BJ (cell line): ENCODE measurements around the gene ARL5C. TPM values are rescaled to one million over a fixed set of nuclear protein-coding genes. Genes with fewer than 3 reads are reported as not detected.

Experiments used
- CTCF ChIA-PET: fragments of 350-600 bp; formaldehyde crosslinking; extraction: SDS; loops from one replicate; lab custom pipeline; 2021; ENCODE audit warnings: antibody characterized with exemption, inconsistent platforms; lab: Yijun Ruan, JAX
- POLR2A ChIA-PET: fragments of 300-600 bp; sonication (Branson Sonifier 250); formaldehyde crosslinking; extraction: SDS; loops from one replicate; lab custom pipeline; 2021; ENCODE audit warnings: antibody characterized with exemption; lab: Charles Lee
- DNase-seq: peaks from one replicate; pipeline ENCODE4 v3.0.0-alpha.2; 2011; ENCODE audit warnings: low read depth
- H3K27me3 ChIP-seq: 2 replicates; pipeline ENCODE4 v1.6.0; 2011; ENCODE audit warnings: low read length; ENCODE audit not compliant: control insufficient read depth, insufficient read depth
- H3K36me3 ChIP-seq: 2 replicates; pipeline ENCODE4 v1.5.1; 2011; ENCODE audit warnings: low read length; ENCODE audit not compliant: control insufficient read depth, insufficient read depth
- H3K4me3 ChIP-seq: 2 replicates; pipeline ENCODE4 v1.5.1; 2011; ENCODE audit warnings: low read depth, mild to moderate bottlenecking, control low read depth, low read length
- CTCF ChIP-seq: IDR thresholded peaks from 2 replicates; pipeline ENCODE4 v1.5.1; 2011; ENCODE audit warnings: low read depth, mild to moderate bottlenecking, control low read depth, inconsistent platforms, low read length, moderate library complexity; ENCODE audit not compliant: insufficient read depth
- polyA plus RNA-seq: library from polyadenylated mRNA; depleted of rRNA; stranded (reverse); fragments of >200 nt; gene quantifications from 2 replicates; pipeline ENCODE4 v1.2.3, GENCODE V29; 2011; rRNA removed

The ARL5C gene
- polyA plus RNA-seq, 1 experiment = not detected

- ChIA-PET CTCF (interaction anchor here (0.6 to 2.0 kb wide), 2 partner anchors 10 to 42 kb away, joined by 3 to 5 read pairs; no protein-coding TSS in a partner anchor), POLR2A (no interaction called here)
- H3K36me3 ChIP-seq = no peaks in the 10 kb centered on the region
- H3K4me3 ChIP-seq = no peak overlapping the region
- TF ChIP-seq CTCF = no peak
- peaks cover 7% of the 10 kb centered on the region; the same call in 1 of the 2 replicates for H3K27me3 ChIP-seq
- DNase-seq = no peak
Measured at GRCh38 chr17:39110435-39111136, 55.4 kb downstream of the ARL5C start.

GRCh38 chr17:39108461-39109375 lies 57.2 kb downstream of the ARL5C start:
- no peak for DNase-seq
- Histone ChIP-seq H3K27me3 (peaks cover 7% of the 10 kb centered on the region; the same call in 1 of the 2 replicates), H3K4me3 (no peak overlapping the region), H3K36me3 (no peaks in the 10 kb centered on the region)
- ChIA-PET CTCF (interaction anchor here (0.6 to 2.0 kb wide), 3 partner anchors 8 to 238 kb away, joined by 3 to 5 read pairs (median 3); no protein-coding TSS in a partner anchor), POLR2A (no interaction called here)
- no peak for TF ChIP-seq CTCF

GRCh38 chr17:39107973-39108372 lies 58.0 kb downstream of the ARL5C start:
- H3K27me3 ChIP-seq = peaks cover 7% of the 10 kb centered on the region; the same call in 1 of the 2 replicates
- no peaks in the 10 kb centered on the region for H3K36me3 ChIP-seq
- TF ChIP-seq CTCF = no peak
- ChIA-PET CTCF (interaction anchor here (0.7 kb wide), 1 partner anchor 9 kb away, joined by 3 read pairs; no protein-coding TSS in a partner anchor), POLR2A (no interaction called here)
- H3K4me3 ChIP-seq = no peak overlapping the region
- no peak for DNase-seq

GRCh38 chr17:39107155-39107554 lies 58.8 kb downstream of the ARL5C start:
- Histone ChIP-seq H3K4me3 (no peak overlapping the region), H3K27me3 (peaks cover 7% of the 10 kb centered on the region; the same call in 1 of the 2 replicates), H3K36me3 (no peaks in the 10 kb centered on the region)
- TF ChIP-seq CTCF = no peak
- DNase-seq = no peak
- ChIA-PET CTCF (no interaction called here), POLR2A (no interaction called here)

Other genes with a start within 250 kb of the ARL5C start
- not detected in 2 replicates for gene FBXO47, start 198.8 kb downstream of the ARL5C start, polyA plus RNA-seq
- gene PLXDC1, start 14.5 kb downstream of the ARL5C start, polyA plus RNA-seq = 1.8 and 5.0 TPM in 2 replicates
- 6.6 and 8.5 TPM in 2 replicates for gene CACNB1, start 31.5 kb upstream of the ARL5C start, polyA plus RNA-seq
- gene RPL19, start 34.1 kb upstream of the ARL5C start, polyA plus RNA-seq = 1,903 and 2,002 TPM in 2 replicates
- not detected in 2 replicates for gene STAC2, start 59.8 kb upstream of the ARL5C start, polyA plus RNA-seq
- gene FBXL20, start 235.5 kb upstream of the ARL5C start, polyA plus RNA-seq = 3.9 and 5.1 TPM in 2 replicates